A549 (cell line): ENCODE measurements around the gene INPP5A. TPM values are rescaled to one million over a fixed set of nuclear protein-coding genes. Genes with fewer than 3 reads are reported as not detected.

Source experiments
- ATAC-seq, 2 experiments: fragments of 200-7000 bp in 1 of 2; fragments of >200 bp in 1 of 2; cut with Nextera tagmentation in 1 of 2; cut with Tn5 transposase in 1 of 2; 3 replicates each; pipeline versions ENCODE4 v1.8.0 to v1.9.1; 2018 to 2020; ENCODE audit warnings: mild to moderate bottlenecking in 1 of 2, moderate library complexity in 1 of 2
- CTCF ChIA-PET: fragments of 300-600 bp; sonication (Branson Sonifier 250); formaldehyde crosslinking; extraction: SDS; loops from one replicate; lab custom pipeline; 2021; ENCODE audit warnings: antibody characterized with exemption, inconsistent platforms; lab: Yijun Ruan, JAX
- POLR2A ChIA-PET: fragments of 350-600 bp; formaldehyde crosslinking; extraction: SDS; loops from one replicate; lab custom pipeline; 2021; ENCODE audit warnings: antibody characterized with exemption, inconsistent platforms; lab: Yijun Ruan, JAX
- DNase-seq, 2 experiments: peaks; one replicate each; pipeline versions ENCODE4 v3.0.0 to v3.0.0-alpha.2; 2011 to 2016; ENCODE audit warnings: low read depth in 1 of 2, low spot score in 1 of 2
- FAIRE-seq: peaks from 2 replicates; lab custom pipeline; 2011; peaks lifted over from hg19 to GRCh38; lab: Jason Lieb, UNC
- H3K27ac ChIP-seq, 2 experiments: fragments of >200 bp; sonication (Bioruptor Twin); formaldehyde crosslinking; 3 replicates each; pipeline ENCODE4 v1.5.1; 2016 to 2017
- H3K4me1 ChIP-seq: fragments of >200 bp; sonication (Bioruptor Twin); formaldehyde crosslinking; 3 replicates; pipeline ENCODE4 v1.6.1; 2016
- H3K4me2 ChIP-seq: fragments of >200 bp; sonication (Bioruptor Twin); formaldehyde crosslinking; 3 replicates; pipeline ENCODE4 v1.6.1; 2016
- H3K4me3 ChIP-seq: fragments of >200 bp; sonication (Bioruptor Twin); formaldehyde crosslinking; 3 replicates; pipeline ENCODE4 v1.5.1; 2016
- H3K9me3 ChIP-seq: fragments of >200 bp; sonication (Bioruptor Twin); formaldehyde crosslinking; 3 replicates; pipeline ENCODE4 v1.6.1; 2016
- CBX2 ChIP-seq: fragments of 200-600 bp; sonication (generic); IDR thresholded peaks from 2 replicates; pipeline ENCODE4 v1.6.1; 2016; ENCODE audit warnings: low read depth, mild to moderate bottlenecking, borderline replicate concordance
- CHD4 ChIP-seq: fragments of 200-600 bp; sonication (generic); IDR thresholded peaks from 2 replicates; pipeline ENCODE4 v1.6.1; 2016; ENCODE audit warnings: antibody characterized with exemption, mild to moderate bottlenecking, borderline replicate concordance
- CTCF ChIP-seq: fragments of >200 bp; sonication (Bioruptor Twin); formaldehyde crosslinking; IDR thresholded peaks from 3 replicates; pipeline ENCODE4 v1.5.1; 2016
- GATA3 ChIP-seq: IDR thresholded peaks from 2 replicates; pipeline ENCODE4 v1.6.1; 2012; ENCODE audit warnings: borderline replicate concordance
- HEYL ChIP-seq: fragments of 250-450 bp; sonication (Bioruptor Pico); IDR thresholded peaks from 2 replicates; pipeline ENCODE4 v1.8.0; 2021; ENCODE audit warnings: mild to moderate bottlenecking, moderate library complexity
- HMGXB4 ChIP-seq: fragments of 250-450 bp; sonication (Bioruptor Pico); IDR thresholded peaks from 2 replicates; pipeline ENCODE4 v1.5.0; 2021; ENCODE audit warnings: mild to moderate bottlenecking, moderate library complexity, borderline replicate concordance
- HOXB5 ChIP-seq: fragments of 250-450 bp; sonication (Bioruptor Pico); IDR thresholded peaks from 2 replicates; pipeline ENCODE4 v1.5.0; 2020; ENCODE audit warnings: mild to moderate bottlenecking, moderate library complexity
- JUN ChIP-seq, 2 experiments: fragments of >200 bp; sonication (Bioruptor Twin); formaldehyde crosslinking; IDR thresholded peaks; 2 replicates in 1 of 2; 3 replicates in 1 of 2; pipeline ENCODE4 v1.6.1; 2016 to 2017
- MAX ChIP-seq: IDR thresholded peaks from 2 replicates; pipeline ENCODE4 v1.6.1; 2012
- NPAS2 ChIP-seq: fragments of 250-450 bp; sonication (Bioruptor Pico); IDR thresholded peaks from 2 replicates; pipeline ENCODE4 v1.8.0; 2022; ENCODE audit warnings: mild to moderate bottlenecking, moderate library complexity, borderline replicate concordance
- NR3C1 ChIP-seq: fragments of >200 bp; sonication (Bioruptor Twin); formaldehyde crosslinking; IDR thresholded peaks from 3 replicates; pipeline ENCODE4 v1.6.1; 2017
- POLR2A ChIP-seq: IDR thresholded peaks from 2 replicates; pipeline ENCODE4 v1.6.1; 2012; ENCODE audit warnings: mild to moderate bottlenecking, low read length
- RAD21 ChIP-seq, 2 experiments: fragments of >200 bp in 1 of 2; sonication (Bioruptor Twin) in 1 of 2; formaldehyde crosslinking in 1 of 2; IDR thresholded peaks in 1 of 2; conservative IDR thresholded peaks in 1 of 2; 2 replicates in 1 of 2; 3 replicates in 1 of 2; pipeline ENCODE4 v1.6.1; 2012 to 2018; ENCODE audit warnings: inconsistent platforms in 1 of 2
- RFX5 ChIP-seq: fragments of 450-650 bp; IDR thresholded peaks from 2 replicates; pipeline ENCODE4 v1.7.1; 2014; ENCODE audit warnings: antibody characterized with exemption, mild to moderate bottlenecking, moderate library complexity
- SMC3 ChIP-seq: fragments of >200 bp; sonication (Bioruptor Twin); formaldehyde crosslinking; IDR thresholded peaks from 3 replicates; pipeline ENCODE4 v1.6.1; 2018; ENCODE audit warnings: inconsistent platforms
- TFCP2L1 ChIP-seq: fragments of 250-450 bp; sonication (Bioruptor Pico); IDR thresholded peaks from 2 replicates; pipeline ENCODE4 v1.5.0; 2021; ENCODE audit warnings: mild to moderate bottlenecking
- ZSCAN20 ChIP-seq: fragments of 250-450 bp; sonication (Bioruptor Pico); IDR thresholded peaks from 2 replicates; pipeline ENCODE4 v1.8.0; 2022; ENCODE audit warnings: mild to moderate bottlenecking, moderate library complexity
- WGBS: methylation state at CpG from one replicate; pipeline ENCODE4 v1.1.6; 2017; ENCODE audit errors: missing lambda C conversion rate; 5-methylcytosine and 5-hydroxymethylcytosine counted together
- polyA plus RNA-seq, 4 experiments: library from polyadenylated mRNA; depleted of rRNA in 3 of 4; stranded (reverse); fragments of >200 nt; fragmentation: RNase III in 1 of 4; extraction: RNeasy Plus Mini Kit Qiagen cat#74134 plus additional on column Dnase treatment in 1 of 4; gene quantifications; 2 replicates in 3 of 4; 3 replicates in 1 of 4; pipeline ENCODE4 v1.2.3, GENCODE V29; 2011 to 2017

The INPP5A gene
- polyA plus RNA-seq, 2 of the 4 experiments (the other 2 are of a cell fraction), result 13.7 to 15.1 TPM

- Histone ChIP-seq H3K27ac (no peak overlapping the region), H3K4me3 (no peak overlapping the region), H3K4me1 (peaks cover 3% of the 10 kb centered on the region; the same call in 1 of the 3 replicates), H3K4me2 (no peak overlapping the region), H3K9me3 (no peaks in the 10 kb centered on the region)
- no peak for TF ChIP-seq MAX
- no peak for TF ChIP-seq CHD4
- TF ChIP-seq HMGXB4 (CRISPR knock-in tag), result no peak
- TF ChIP-seq NR3C1, result no peak
- no peak for TF ChIP-seq POLR2A
- TF ChIP-seq CTCF, result no peak
- TF ChIP-seq RFX5, result no peak
- no peak for TF ChIP-seq JUN (IDR thresholded peaks at IDR 0.05)
- no peak for TF ChIP-seq TFCP2L1 (CRISPR knock-in tag)
- TF ChIP-seq CBX2, result no peak
- TF ChIP-seq ZSCAN20, result no peak
- WGBS, result 86% methylated on average over 9 of the region's 9 CpGs
- FAIRE-seq (no peak), DNase-seq (no peak), ATAC-seq (no peak)
- CTCF ChIA-PET, result interaction anchor here (1.0 to 8.6 kb wide), 8 partner anchors 9 to 488 kb away, joined by 3 to 90 read pairs (median 4); no protein-coding TSS in a partner anchor
- POLR2A ChIA-PET, result no interaction called here
These were observed 98.8 kb downstream of the INPP5A start for GRCh38 chr10:132636358-132636757.

- H3K4me1 ChIP-seq, result peaks cover 3% of the 10 kb centered on the region; the same call in 1 of the 3 replicates
- TF ChIP-seq RAD21 (conservative IDR thresholded peaks at IDR 0.05 in 1 of 2, IDR thresholded peaks at IDR 0.05 in 1 of 2) (peak; percentile 95 to 96), HEYL (CRISPR knock-in tag) (no peak), GATA3 (no peak), SMC3 (peak; percentile 90), NPAS2 (CRISPR knock-in tag) (no peak), CTCF (peak; percentile 86), HOXB5 (CRISPR knock-in tag) (no peak)
- TF ChIP-seq, all 56 proteins: peak for 3
- 34% methylated on average over 19 of the region's 19 CpGs for WGBS
- H3K4me2 ChIP-seq, result peak overlapping the region; percentile 48
- no peak overlapping the region for H3K4me3 ChIP-seq
- CTCF ChIA-PET, result interaction anchor here (1.1 to 8.6 kb wide), 6 partner anchors 10 to 180 kb away, joined by 3 to 134 read pairs (median 4); no protein-coding TSS in a partner anchor
- POLR2A ChIA-PET, result no interaction called here
- H3K27ac ChIP-seq, result no peak overlapping the region
- H3K9me3 ChIP-seq, result no peaks in the 10 kb centered on the region
- peak; percentile 81 for FAIRE-seq
- DNase-seq, result peak; percentile 66 to 93
- peak; percentile 83 to 94 for ATAC-seq
These were observed 100.0 kb downstream of the INPP5A start for GRCh38 chr10:132637477-132638129.
